ENCODE data around the gene CA10. TPM values are rescaled to one million over a fixed set of nuclear protein-coding genes. Genes with fewer than 3 reads are reported as not detected.

Gene CA10
- total RNA-seq, 1 experiment from 2014 or later, result not detected

DNA sequence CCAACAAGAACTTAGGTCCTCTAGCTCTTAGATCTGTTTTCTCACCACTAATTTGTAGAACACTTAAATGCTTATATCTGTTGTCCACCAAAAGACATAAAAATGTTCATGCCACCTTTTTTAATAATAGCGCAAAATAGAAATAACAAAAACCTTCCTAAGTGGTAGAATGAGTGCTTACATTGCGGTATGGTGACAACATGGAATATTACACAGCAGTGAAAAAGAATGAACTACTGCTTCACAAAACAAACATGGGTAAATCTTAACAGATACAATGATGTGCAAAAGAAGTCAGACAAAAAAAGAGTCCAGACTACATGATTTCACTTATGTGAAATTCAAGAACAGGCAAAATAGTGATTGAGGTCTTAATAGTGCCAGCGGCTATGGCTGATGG, 351.1 kb downstream of the CA10 start:
- Histone ChIP-seq H3K9me3 (ENCODE audit: low read depth, low read length, poor library complexity, severe bottlenecking) (no peaks in the 10 kb centered on the region), H3K27me3 (replicated peaks; ENCODE audit: insufficient read depth, low read depth, low read length, poor library complexity) (no peaks in the 10 kb centered on the region), H3K36me3 (ENCODE audit: insufficient read depth, low read length, poor library complexity, severe bottlenecking) (no peaks in the 10 kb centered on the region), H3K4me3 (ENCODE audit: low read depth, low read length, poor library complexity, severe bottlenecking) (no peak overlapping the region), H3K4me1 (ENCODE audit: insufficient read depth, low read length, poor library complexity, severe bottlenecking) (no peaks in the 10 kb centered on the region), H3K27ac (ENCODE audit: low read depth, low read length, poor library complexity, severe bottlenecking) (no peak overlapping the region)
- no TSS peak for BruUV-seq (replicated peaks)
- intact Hi-C loops (cut with micrococcal nuclease; ENCODE audit: unreplicated experiment), result no loop called here
- DNase-seq (ENCODE audit: low spot score), result no peak
- TF ChIP-seq EZH2 (IDR thresholded peaks at IDR 0.05; ENCODE audit: borderline replicate concordance, low read depth, low read length, poor library complexity, severe bottlenecking), result no peak
- TF ChIP-seq, protein P1, sequence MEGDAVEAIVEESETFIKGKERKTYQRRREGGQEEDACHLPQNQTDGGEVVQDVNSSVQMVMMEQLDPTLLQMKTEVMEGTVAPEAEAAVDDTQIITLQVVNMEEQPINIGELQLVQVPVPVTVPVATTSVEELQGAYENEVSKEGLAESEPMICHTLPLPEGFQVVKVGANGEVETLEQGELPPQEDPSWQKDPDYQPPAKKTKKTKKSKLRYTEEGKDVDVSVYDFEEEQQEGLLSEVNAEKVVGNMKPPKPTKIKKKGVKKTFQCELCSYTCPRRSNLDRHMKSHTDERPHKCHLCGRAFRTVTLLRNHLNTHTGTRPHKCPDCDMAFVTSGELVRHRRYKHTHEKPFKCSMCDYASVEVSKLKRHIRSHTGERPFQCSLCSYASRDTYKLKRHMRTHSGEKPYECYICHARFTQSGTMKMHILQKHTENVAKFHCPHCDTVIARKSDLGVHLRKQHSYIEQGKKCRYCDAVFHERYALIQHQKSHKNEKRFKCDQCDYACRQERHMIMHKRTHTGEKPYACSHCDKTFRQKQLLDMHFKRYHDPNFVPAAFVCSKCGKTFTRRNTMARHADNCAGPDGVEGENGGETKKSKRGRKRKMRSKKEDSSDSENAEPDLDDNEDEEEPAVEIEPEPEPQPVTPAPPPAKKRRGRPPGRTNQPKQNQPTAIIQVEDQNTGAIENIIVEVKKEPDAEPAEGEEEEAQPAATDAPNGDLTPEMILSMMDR (conservative IDR thresholded peaks at IDR 0.05; ENCODE audit: low read depth, low read length), result no peak
- ChIA-PET CTCF (no interaction called here), POLR2A (ENCODE audit: low non-redundant PET) (no interaction called here)

DNA sequence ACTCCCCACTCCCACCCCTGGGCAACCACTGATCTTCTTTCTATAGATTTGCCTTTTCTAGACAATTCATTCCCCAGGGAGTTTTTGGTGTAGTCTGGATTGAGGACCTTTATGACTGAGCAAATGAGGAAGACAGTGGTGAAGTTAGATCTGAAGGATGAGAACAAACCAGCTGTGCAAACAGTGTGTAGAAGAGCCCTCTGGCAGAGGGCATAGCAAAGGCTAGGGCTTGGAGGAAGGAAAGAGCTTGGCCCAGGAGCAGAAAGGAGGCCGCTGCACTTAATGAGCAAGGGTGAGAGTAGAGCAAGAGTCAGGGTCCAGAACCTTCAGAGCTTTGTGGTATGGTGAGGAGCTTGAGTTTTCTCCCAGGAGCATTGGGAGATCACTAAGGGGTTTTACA, 352.7 kb downstream of the CA10 start:
- Histone ChIP-seq H3K4me3 (ENCODE audit: low read depth, low read length, poor library complexity, severe bottlenecking) (no peak overlapping the region), H3K36me3 (ENCODE audit: insufficient read depth, low read length, poor library complexity, severe bottlenecking) (no peaks in the 10 kb centered on the region), H3K4me1 (ENCODE audit: insufficient read depth, low read length, poor library complexity, severe bottlenecking) (no peaks in the 10 kb centered on the region), H3K27ac (ENCODE audit: low read depth, low read length, poor library complexity, severe bottlenecking) (no peak overlapping the region), H3K9me3 (ENCODE audit: low read depth, low read length, poor library complexity, severe bottlenecking) (no peaks in the 10 kb centered on the region), H3K27me3 (replicated peaks; ENCODE audit: insufficient read depth, low read depth, low read length, poor library complexity) (no peaks in the 10 kb centered on the region)
- TF ChIP-seq, protein P1 (conservative IDR thresholded peaks at IDR 0.05; ENCODE audit: low read depth, low read length), result no peak
- no peak for TF ChIP-seq EZH2 (IDR thresholded peaks at IDR 0.05; ENCODE audit: borderline replicate concordance, low read depth, low read length, poor library complexity, severe bottlenecking)
- DNase-seq (ENCODE audit: low spot score), result no peak
- POLR2A ChIA-PET (ENCODE audit: low non-redundant PET), result no interaction called here
- BruUV-seq (replicated peaks), result no TSS peak
- CTCF ChIA-PET, result interaction anchor here (0.6 kb wide), 1 partner anchor 240 kb away, joined by 4 read pairs; no protein-coding TSS in a partner anchor
- intact Hi-C loops (cut with micrococcal nuclease; ENCODE audit: unreplicated experiment), result no loop called here

DNA sequence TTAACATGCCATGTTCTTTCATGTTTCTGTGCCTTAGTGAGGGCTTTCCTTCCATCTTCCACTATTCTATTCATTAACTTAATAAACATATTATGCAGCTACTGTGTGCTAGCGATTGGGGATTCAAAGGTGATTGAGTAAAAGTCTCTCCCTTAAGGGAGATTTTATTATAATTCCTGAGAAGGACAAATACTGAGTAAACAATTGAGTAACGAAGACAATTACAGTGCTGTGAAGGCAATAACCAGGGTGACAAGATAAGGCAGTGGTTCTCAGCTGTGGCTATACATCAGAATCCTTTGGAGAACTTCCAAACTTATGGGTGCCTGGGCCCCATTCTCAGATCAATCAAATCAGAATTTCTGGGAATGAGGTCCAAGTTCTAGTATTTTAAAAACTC, 353.3 kb downstream of the CA10 start:
- no peaks in the 10 kb centered on the region for H3K27me3 ChIP-seq (replicated peaks; ENCODE audit: insufficient read depth, low read depth, low read length, poor library complexity)
- CTCF ChIA-PET, result no interaction called here
- POLR2A ChIA-PET (ENCODE audit: low non-redundant PET), result no interaction called here
- no peaks in the 10 kb centered on the region for H3K9me3 ChIP-seq (ENCODE audit: low read depth, low read length, poor library complexity, severe bottlenecking)
- no peak overlapping the region for H3K27ac ChIP-seq (ENCODE audit: low read depth, low read length, poor library complexity, severe bottlenecking)
- no peak for DNase-seq (ENCODE audit: low spot score)
- no peak overlapping the region for H3K4me3 ChIP-seq (ENCODE audit: low read depth, low read length, poor library complexity, severe bottlenecking)
- intact Hi-C loops (cut with micrococcal nuclease; ENCODE audit: unreplicated experiment), result no loop called here
- no TSS peak for BruUV-seq (replicated peaks)
- H3K4me1 ChIP-seq (ENCODE audit: insufficient read depth, low read length, poor library complexity, severe bottlenecking), result no peaks in the 10 kb centered on the region
- no peaks in the 10 kb centered on the region for H3K36me3 ChIP-seq (ENCODE audit: insufficient read depth, low read length, poor library complexity, severe bottlenecking)
- TF ChIP-seq EZH2 (IDR thresholded peaks at IDR 0.05; ENCODE audit: borderline replicate concordance, low read depth, low read length, poor library complexity, severe bottlenecking), result no peak
- TF ChIP-seq, protein P1 (conservative IDR thresholded peaks at IDR 0.05; ENCODE audit: low read depth, low read length), result no peak

Data from A673 (cell line).